HUES6 (cell line): ENCODE data around the gene RETREG2.

ENCODE experiments used
- H3K27ac ChIP-seq: 2 replicates; pipeline ENCODE4 v1.7.0; 2013; ENCODE audit warnings: low read depth, mild to moderate bottlenecking, low read length, inconsistent platforms
- H3K27me3 ChIP-seq: 2 replicates; pipeline ENCODE4 v1.6.1; 2013; ENCODE audit warnings: low read length; ENCODE audit not compliant: control insufficient read depth, insufficient read depth
- H3K36me3 ChIP-seq: 2 replicates; pipeline ENCODE4 v1.6.1; 2013; ENCODE audit warnings: low read length; ENCODE audit not compliant: control insufficient read depth, insufficient read depth
- H3K4me1 ChIP-seq: 2 replicates; pipeline ENCODE4 v1.6.1; 2013; ENCODE audit warnings: low read length; ENCODE audit not compliant: control insufficient read depth, insufficient read depth
- H3K4me3 ChIP-seq: 2 replicates; pipeline ENCODE4 v1.5.1; 2013; ENCODE audit warnings: low read depth, low read length
- H3K9ac ChIP-seq: one replicate; pipeline ENCODE4 v1.6.1; 2013; ENCODE audit warnings: mild to moderate bottlenecking, low read length
- H3K9me3 ChIP-seq: 2 replicates; pipeline ENCODE4 v1.6.1; 2013; ENCODE audit warnings: low read depth, low read length; ENCODE audit not compliant: control insufficient read depth, insufficient read depth

The RETREG2 gene

GRCh38 chr2:219178377-219179175 lies 501 bp downstream of the RETREG2 start:
- peak overlapping the region; percentile 72 for H3K9ac ChIP-seq
- peaks cover 12% of the 10 kb centered on the region for H3K4me1 ChIP-seq
- H3K27me3 ChIP-seq = no peaks in the 10 kb centered on the region
- peaks cover 51% of the 10 kb centered on the region for H3K36me3 ChIP-seq
- peak overlapping the region; percentile 98 for H3K4me3 ChIP-seq
- H3K27ac ChIP-seq = no peak overlapping the region
- no peaks in the 10 kb centered on the region for H3K9me3 ChIP-seq

GRCh38 chr2:219179601-219180465 lies 1.8 kb downstream of the RETREG2 start:
- Histone ChIP-seq H3K27me3 (no peaks in the 10 kb centered on the region), H3K9ac (no peak overlapping the region), H3K36me3 (peaks cover 51% of the 10 kb centered on the region), H3K4me1 (peaks cover 12% of the 10 kb centered on the region), H3K9me3 (no peaks in the 10 kb centered on the region), H3K4me3 (no peak overlapping the region), H3K27ac (no peak overlapping the region)

- Histone ChIP-seq H3K9me3 (no peaks in the 10 kb centered on the region), H3K27ac (no peak overlapping the region), H3K4me1 (peaks cover 8% of the 10 kb centered on the region), H3K4me3 (no peak overlapping the region), H3K36me3 (peaks cover 49% of the 10 kb centered on the region), H3K9ac (no peak overlapping the region), H3K27me3 (no peaks in the 10 kb centered on the region)
These were observed 2.9 kb downstream of the RETREG2 start for GRCh38 chr2:219180961-219181360.

- H3K9ac ChIP-seq = no peak overlapping the region
- no peaks in the 10 kb centered on the region for H3K27me3 ChIP-seq
- no peak overlapping the region for H3K27ac ChIP-seq
- H3K4me3 ChIP-seq = no peak overlapping the region
- peaks cover 49% of the 10 kb centered on the region for H3K36me3 ChIP-seq
- H3K4me1 ChIP-seq = peaks cover 6% of the 10 kb centered on the region
- no peaks in the 10 kb centered on the region for H3K9me3 ChIP-seq
These were observed 3.5 kb downstream of the RETREG2 start for GRCh38 chr2:219181531-219181930.

GRCh38 chr2:219182331-219183150 lies 4.5 kb downstream of the RETREG2 start:
- Histone ChIP-seq H3K9ac (no peak overlapping the region), H3K36me3 (peaks cover 49% of the 10 kb centered on the region), H3K4me1 (peaks cover 6% of the 10 kb centered on the region), H3K27me3 (no peaks in the 10 kb centered on the region), H3K9me3 (no peaks in the 10 kb centered on the region), H3K4me3 (no peak overlapping the region), H3K27ac (no peak overlapping the region)

- H3K9me3 ChIP-seq = no peaks in the 10 kb centered on the region
- H3K27me3 ChIP-seq = no peaks in the 10 kb centered on the region
- H3K4me1 ChIP-seq = peaks cover 6% of the 10 kb centered on the region
- peaks cover 49% of the 10 kb centered on the region for H3K36me3 ChIP-seq
- no peak overlapping the region for H3K4me3 ChIP-seq
- no peak overlapping the region for H3K9ac ChIP-seq
- no peak overlapping the region for H3K27ac ChIP-seq
These were observed 5.2 kb downstream of the RETREG2 start for GRCh38 chr2:219183151-219183772.

GRCh38 chr2:219184121-219184520 lies 6.0 kb downstream of the RETREG2 start:
- Histone ChIP-seq H3K4me3 (no peak overlapping the region), H3K4me1 (peaks cover 1% of the 10 kb centered on the region; the same call in 1 of the 2 replicates), H3K27me3 (no peaks in the 10 kb centered on the region), H3K9ac (no peak overlapping the region), H3K36me3 (peaks cover 49% of the 10 kb centered on the region), H3K27ac (no peak overlapping the region), H3K9me3 (no peaks in the 10 kb centered on the region)

GRCh38 chr2:219186754-219187456 lies 8.8 kb downstream of the RETREG2 start:
- H3K9me3 ChIP-seq = no peaks in the 10 kb centered on the region
- no peaks in the 10 kb centered on the region for H3K4me1 ChIP-seq
- peaks cover 25% of the 10 kb centered on the region for H3K36me3 ChIP-seq
- H3K4me3 ChIP-seq = no peak overlapping the region
- no peak overlapping the region for H3K9ac ChIP-seq
- no peak overlapping the region for H3K27ac ChIP-seq
- no peaks in the 10 kb centered on the region for H3K27me3 ChIP-seq

GRCh38 chr2:219197388-219197787 lies 19.3 kb downstream of the RETREG2 start:
- no peak overlapping the region for H3K9ac ChIP-seq
- no peaks in the 10 kb centered on the region for H3K27me3 ChIP-seq
- no peak overlapping the region for H3K4me3 ChIP-seq
- H3K4me1 ChIP-seq = no peaks in the 10 kb centered on the region
- no peak overlapping the region for H3K27ac ChIP-seq
- H3K9me3 ChIP-seq = no peaks in the 10 kb centered on the region
- H3K36me3 ChIP-seq = no peaks in the 10 kb centered on the region

- Histone ChIP-seq H3K4me3 (no peak overlapping the region), H3K4me1 (no peaks in the 10 kb centered on the region), H3K27me3 (no peaks in the 10 kb centered on the region), H3K9ac (no peak overlapping the region), H3K27ac (no peak overlapping the region), H3K9me3 (no peaks in the 10 kb centered on the region), H3K36me3 (no peaks in the 10 kb centered on the region)
These were observed 20.9 kb downstream of the RETREG2 start for GRCh38 chr2:219198974-219199373.
